H1 (cell line): ENCODE data around the gene LUC7L3. TPM values are rescaled to one million over a fixed set of nuclear protein-coding genes. Genes with fewer than 3 reads are reported as not detected.

Experiments used
- CTCF ChIA-PET: fragments of 300-600 bp; sonication (Branson Sonifier 250); formaldehyde crosslinking; loops from one replicate; lab custom pipeline; 2021; ENCODE audit not compliant: partially characterized antibody; lab: Charles Lee
- POLR2A ChIA-PET: fragments of 300-600 bp; sonication (Branson Sonifier 250); formaldehyde crosslinking; loops from one replicate; lab custom pipeline; 2021; ENCODE audit warnings: inconsistent platforms; ENCODE audit not compliant: partially characterized antibody; lab: Charles Lee
- DNase-seq, 2 experiments: peaks; one replicate each; pipeline versions ENCODE4 v3.0.0 to v3.0.0-alpha.2; 2010 to 2022; ENCODE audit warnings: low spot score in 2 of 2, low read depth in 1 of 2, mixed read lengths in 1 of 2
- FAIRE-seq: peaks from 2 replicates; lab custom pipeline; 2011; peaks lifted over from hg19 to GRCh38; lab: Jason Lieb, UNC
- H2AFZ ChIP-seq: 2 replicates; pipeline ENCODE4 v1.8.1; 2012; ENCODE audit warnings: low read length, inconsistent platforms
- H2AK5ac ChIP-seq: 2 replicates; pipeline ENCODE4 v1.6.1; 2013; ENCODE audit warnings: low read depth, low read length
- H2BK120ac ChIP-seq: replicated peaks from 2 replicates; pipeline ENCODE3; 2013; ENCODE audit warnings: low read depth, low read length, inconsistent platforms
- H2BK12ac ChIP-seq: 2 replicates; pipeline ENCODE4 v1.6.1; 2013; ENCODE audit warnings: low read depth, low read length
- H2BK15ac ChIP-seq: 2 replicates; pipeline ENCODE4 v1.6.1; 2013; ENCODE audit warnings: low read length
- H2BK20ac ChIP-seq: 2 replicates; pipeline ENCODE4 v1.6.1; 2013; ENCODE audit warnings: low read length
- H2BK5ac ChIP-seq: 2 replicates; pipeline ENCODE4 v1.6.1; 2013; ENCODE audit warnings: low read depth, low read length
- H3K14ac ChIP-seq: 2 replicates; pipeline ENCODE4 v1.6.1; 2013; ENCODE audit warnings: inconsistent platforms; ENCODE audit not compliant: insufficient read length
- H3K18ac ChIP-seq: 2 replicates; pipeline ENCODE4 v1.6.1; 2013; ENCODE audit warnings: low read length; ENCODE audit errors: extremely low read depth
- H3K23ac ChIP-seq: 2 replicates; pipeline ENCODE4 v1.6.1; 2013; ENCODE audit warnings: inconsistent platforms; ENCODE audit not compliant: insufficient read length
- H3K23me2 ChIP-seq: 2 replicates; pipeline ENCODE4 v1.6.1; 2013; ENCODE audit warnings: low read depth, low read length
- H3K27ac ChIP-seq: 2 replicates; pipeline ENCODE4 v1.6.1; 2011; ENCODE audit warnings: low read depth, low read length, inconsistent platforms
- H3K27me3 ChIP-seq, 4 experiments: replicated peaks in 1 of 4; 1 replicate in 1 of 4; 2 replicates in 3 of 4; pipeline versions ENCODE4 v1.6.1 to v1.8.1; 2011 to 2013; ENCODE audit warnings: low read length in 3 of 4, mild to moderate bottlenecking in 3 of 4, inconsistent platforms in 2 of 4, mixed read lengths in 2 of 4, moderate library complexity in 1 of 4; ENCODE audit not compliant: control insufficient read depth in 3 of 4, insufficient read depth in 3 of 4; ENCODE audit errors: extremely low read depth in 1 of 4
- H3K36me3 ChIP-seq, 4 experiments: 2 replicates each; pipeline versions ENCODE4 v1.6.1 to v1.8.1; 2011 to 2013; ENCODE audit warnings: mild to moderate bottlenecking in 4 of 4, low read length in 3 of 4, moderate library complexity in 2 of 4, control low read depth in 1 of 4, inconsistent platforms in 1 of 4; ENCODE audit not compliant: insufficient read depth in 4 of 4, control insufficient read depth in 2 of 4
- H3K4ac ChIP-seq: replicated peaks from 2 replicates; pipeline ENCODE3; 2013; ENCODE audit warnings: low read length, low read depth, mixed read lengths, inconsistent platforms; ENCODE audit not compliant: insufficient read length
- H3K4me1 ChIP-seq, 4 experiments: replicated peaks in 1 of 4; 1 replicate in 1 of 4; 2 replicates in 3 of 4; pipeline versions ENCODE4 v1.6.1 to v1.8.1; 2011 to 2013; ENCODE audit warnings: low read length in 3 of 4, inconsistent platforms in 2 of 4, mixed read lengths in 1 of 4; ENCODE audit not compliant: insufficient read depth in 4 of 4, control insufficient read depth in 3 of 4
- H3K4me2 ChIP-seq, 2 experiments: 2 replicates each; pipeline versions ENCODE4 v1.6.1 to v1.8.1; 2011 to 2013; ENCODE audit warnings: low read depth in 2 of 2, low read length in 2 of 2, control low read depth in 1 of 2, inconsistent platforms in 1 of 2, mild to moderate bottlenecking in 1 of 2; ENCODE audit not compliant: insufficient read depth in 1 of 2
- H3K4me3 ChIP-seq, 4 experiments: fragments of 200-600, 300-600 bp in 1 of 4; sonication (generic), shearing (Covaris generic), sonication (Bioruptor Twin) in 1 of 4; 2 replicates each; pipeline versions ENCODE4 v1.5.1 to v1.8.1; 2011 to 2016; ENCODE audit warnings: low read length in 4 of 4, low read depth in 3 of 4, control low read depth in 2 of 4, inconsistent platforms in 2 of 4, mild to moderate bottlenecking in 2 of 4, mixed read lengths in 1 of 4, moderate library complexity in 1 of 4; ENCODE audit not compliant: insufficient read depth in 2 of 4; ENCODE audit errors: extremely low read depth in 1 of 4
- H3K56ac ChIP-seq: replicated peaks from 2 replicates; pipeline ENCODE3; 2013; ENCODE audit warnings: low read depth, mild to moderate bottlenecking, mixed read lengths, low read length, inconsistent platforms; ENCODE audit not compliant: insufficient read length
- H3K79me1 ChIP-seq: 2 replicates; pipeline ENCODE4 v1.6.1; 2013; ENCODE audit warnings: low read depth, low read length, control low read depth
- H3K79me2 ChIP-seq, 2 experiments: 2 replicates each; pipeline versions ENCODE4 v1.6.1 to v1.8.1; 2012 to 2013; ENCODE audit warnings: low read length in 2 of 2, mild to moderate bottlenecking in 2 of 2, inconsistent platforms in 1 of 2; ENCODE audit not compliant: insufficient read depth in 2 of 2, control insufficient read depth in 1 of 2
- H3K9ac ChIP-seq, 4 experiments: replicated peaks in 1 of 4; 1 replicate in 1 of 4; 2 replicates in 3 of 4; pipeline versions ENCODE4 v1.6.1 to v1.8.1; 2011 to 2013; ENCODE audit warnings: low read depth in 3 of 4, low read length in 3 of 4, control low read depth in 2 of 4, mild to moderate bottlenecking in 2 of 4, moderate library complexity in 2 of 4, inconsistent platforms in 1 of 4; ENCODE audit errors: extremely low read depth in 1 of 4
- H3K9me3 ChIP-seq, 2 experiments: 2 replicates each; pipeline versions ENCODE4 v1.6.1 to v1.8.1; 2012 to 2013; ENCODE audit warnings: mild to moderate bottlenecking in 2 of 2, moderate library complexity in 2 of 2, control low read depth in 1 of 2, inconsistent platforms in 1 of 2, low read depth in 1 of 2, low read length in 1 of 2, mixed read lengths in 1 of 2; ENCODE audit not compliant: insufficient read depth in 2 of 2
- H4K20me1 ChIP-seq, 2 experiments: replicated peaks in 1 of 2; 2 replicates each; pipeline versions ENCODE3 to v1.8.1; 2011 to 2013; ENCODE audit warnings: inconsistent platforms in 2 of 2, low read length in 2 of 2, mild to moderate bottlenecking in 1 of 2; ENCODE audit not compliant: insufficient read depth in 2 of 2, control insufficient read depth in 1 of 2
- H4K5ac ChIP-seq: 2 replicates; pipeline ENCODE4 v1.6.1; 2013; ENCODE audit warnings: low read length, low read depth, mixed read lengths, inconsistent platforms; ENCODE audit not compliant: insufficient read length
- H4K8ac ChIP-seq: 2 replicates; pipeline ENCODE4 v1.8.0; 2013; ENCODE audit warnings: mild to moderate bottlenecking, moderate library complexity, low read length, inconsistent platforms; ENCODE audit not compliant: insufficient read depth; ENCODE audit errors: extremely low read depth
- H4K91ac ChIP-seq: replicated peaks from 2 replicates; pipeline ENCODE3; 2013; ENCODE audit warnings: low read length, mixed read lengths, inconsistent platforms; ENCODE audit not compliant: insufficient read length
- ATF2 ChIP-seq: IDR thresholded peaks from 2 replicates; pipeline ENCODE4 v1.6.1; 2012; ENCODE audit warnings: low read length, inconsistent platforms
- CBX8 ChIP-seq: fragments of 300-800, 300-1000 bp; sonication (generic); IDR thresholded peaks from 2 replicates; pipeline ENCODE4 v1.7.1; 2016; ENCODE audit warnings: low read depth, low read length, borderline replicate concordance
- GABPA ChIP-seq: IDR thresholded peaks from 2 replicates; pipeline ENCODE4 v1.6.1; 2011; ENCODE audit warnings: mild to moderate bottlenecking, low read length, moderate library complexity, borderline replicate concordance; ENCODE audit not compliant: insufficient read depth
- KDM1A ChIP-seq: fragments of 200-600, 300-600 bp; sonication (generic); IDR thresholded peaks from 2 replicates; pipeline ENCODE4 v1.7.1; 2016; ENCODE audit warnings: mild to moderate bottlenecking, low read length, borderline replicate concordance
- TBP ChIP-seq: IDR thresholded peaks from 2 replicates; pipeline ENCODE4 v1.6.1; 2011; ENCODE audit warnings: low read depth, low read length, improper control_type of control experiment
- WGBS, 2 experiments: shearing (Covaris generic) in 1 of 2; methylation state at CpG; one replicate each; pipeline versions ENCODE4 v1.1.6 to v1.1.7; 2013 to 2015; ENCODE audit warnings: low lambda C conversion rate in 2 of 2, mixed read lengths in 2 of 2, inconsistent platforms in 1 of 2, low coverage in 1 of 2, missing lambda C conversion rate in 1 of 2; ENCODE audit not compliant: insufficient replicate concordance in 2 of 2, insufficient coverage in 1 of 2, insufficient read length in 1 of 2; ENCODE audit errors: extremely low coverage in 1 of 2, missing lambda C conversion rate in 1 of 2; 5-methylcytosine and 5-hydroxymethylcytosine counted together
- polyA plus RNA-seq, 7 experiments: library from polyadenylated mRNA; depleted of rRNA in 3 of 7; stranded (reverse) in 5 of 7; unstranded in 2 of 7; fragments of >200 nt in 5 of 7; fragments of 200-250 nt in 2 of 7; gene quantifications; 1 replicate in 5 of 7; 2 replicates in 1 of 7; 4 replicates in 1 of 7; pipeline versions ENCODE4 v1.2.1 to v1.2.3, GENCODE V29; 2011 to 2013; ENCODE audit warnings: missing spikeins in 2 of 7, mixed read lengths in 2 of 7
- total RNA-seq: library from RNA; stranded (reverse); fragmentation: NEBNext Ultra II Directional; extraction: Animal tissue kit (Norgen Biotek cat#: 25700); gene quantifications from 2 replicates; pipeline ENCODE4 v1.2.1, GENCODE V29; 2021
- TF ChIP-seq, protein P1 (sequence below): IDR thresholded peaks from 2 replicates; pipeline ENCODE4 v1.6.1; 2012; ENCODE audit warnings: inconsistent platforms

Gene LUC7L3
- total and polyA plus RNA-seq, 2 of the 8 experiments (the other 6 are each of a cell fraction or from before 2014, with no cell fraction given), result 102 to 126 TPM

DNA sequence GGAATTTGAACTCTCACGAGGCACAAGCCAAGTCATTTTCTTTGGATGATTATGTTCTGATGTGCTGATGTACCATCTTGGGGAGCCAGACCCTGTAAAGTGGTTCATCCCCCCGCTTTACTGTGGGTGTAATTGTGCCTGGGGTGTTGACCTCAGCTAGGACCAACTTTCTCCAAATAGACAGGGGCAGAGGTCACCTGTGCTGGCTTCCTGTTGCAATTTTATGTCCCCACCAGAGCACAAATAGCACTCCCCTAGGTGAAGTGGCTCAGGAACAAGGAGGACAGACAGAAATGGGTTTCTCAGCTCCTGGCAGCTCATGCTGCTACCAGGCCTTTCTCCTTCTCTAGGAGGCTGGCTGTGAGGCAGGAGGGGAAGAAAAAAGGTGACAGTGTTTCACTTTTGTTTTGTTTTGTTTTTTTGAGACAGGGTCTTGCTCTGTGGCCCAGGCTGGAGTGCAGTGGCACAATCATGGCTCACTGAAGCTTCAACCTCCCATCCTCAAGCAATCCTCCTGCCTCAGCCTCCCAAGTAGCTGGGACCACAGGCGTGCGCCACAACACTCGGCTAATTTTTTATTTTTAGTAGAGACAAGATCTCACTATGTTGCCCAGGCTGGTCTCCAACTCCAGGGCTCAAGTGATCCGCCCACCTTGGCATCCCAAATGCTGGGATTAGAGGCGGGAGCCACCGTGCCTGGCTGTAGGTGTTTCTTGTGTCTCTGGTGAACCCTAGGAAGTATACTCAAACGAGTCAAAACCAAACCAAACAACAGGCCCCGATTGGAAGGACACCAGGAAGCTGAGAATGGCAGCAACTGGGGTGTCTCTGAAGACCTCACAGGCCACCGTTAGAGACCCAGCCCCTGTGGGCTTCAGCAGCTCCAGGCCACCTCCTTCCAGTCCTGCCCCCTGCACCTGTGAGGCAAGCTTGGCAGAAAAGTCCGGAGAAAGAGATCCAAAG lies 83.5 kb downstream of the LUC7L3 start:
- no peaks in the 10 kb centered on the region for H3K27me3 ChIP-seq
- no peak overlapping the region for H4K5ac ChIP-seq
- no peak overlapping the region for H2BK15ac ChIP-seq
- no peak overlapping the region; a peak in 1 of 7 replicates for H3K9ac ChIP-seq
- H3K56ac ChIP-seq, result no peak overlapping the region
- H3K4me2 ChIP-seq, result no peak overlapping the region
- no peak overlapping the region for H4K91ac ChIP-seq
- no peak overlapping the region for H3K14ac ChIP-seq
- no peaks in the 10 kb centered on the region for H3K79me1 ChIP-seq
- no peaks in the 10 kb centered on the region for H3K9me3 ChIP-seq
- no peak for FAIRE-seq
- DNase-seq, result no peak
- H3K23ac ChIP-seq, result no peak overlapping the region
- H2AK5ac ChIP-seq, result no peak overlapping the region
- H2BK12ac ChIP-seq, result no peak overlapping the region
- 90% methylated on average over 12 of the region's 12 CpGs; no CpG with 5 or more reads in 1 of the 2 experiments for WGBS, 2 experiments
- no peak overlapping the region; the same call in 1 of the 2 replicates for H2AFZ ChIP-seq
- H3K18ac ChIP-seq, result no peak overlapping the region
- H3K4ac ChIP-seq, result no peak overlapping the region
- no peak overlapping the region for H2BK20ac ChIP-seq
- no peaks in the 10 kb centered on the region for H3K23me2 ChIP-seq
- no peaks in the 10 kb centered on the region for H3K79me2 ChIP-seq
- POLR2A ChIA-PET, result interaction anchor here (1.0 to 1.3 kb wide), 2 partner anchors 10 to 12 kb away, joined by 3 to 4 read pairs; no protein-coding TSS in a partner anchor
- CTCF ChIA-PET, result interaction anchor here (0.7 to 11.5 kb wide), 13 partner anchors 12 to 147 kb away, joined by 3 to 130 read pairs (median 4); no protein-coding TSS in a partner anchor
- no peak overlapping the region for H2BK120ac ChIP-seq
- no peaks in the 10 kb centered on the region for H3K36me3 ChIP-seq
- no peak overlapping the region for H3K27ac ChIP-seq
- no peaks in the 10 kb centered on the region for H4K20me1 ChIP-seq
- H3K4me1 ChIP-seq, result peaks cover 0 to 5% (median 1%) of the 10 kb centered on the region in 4 experiments; a peak in 4 of 7 replicates
- H3K4me3 ChIP-seq, result no peak overlapping the region
- no peak overlapping the region; the same call in 1 of the 2 replicates for H4K8ac ChIP-seq
- 0 out of 2 replicates have a peak overlapping the region, but pooled peaks have one; percentile 8 for H2BK5ac ChIP-seq
- TF ChIP-seq TBP, result no peak
- TF ChIP-seq GABPA, result no peak
- TF ChIP-seq, protein P1, sequence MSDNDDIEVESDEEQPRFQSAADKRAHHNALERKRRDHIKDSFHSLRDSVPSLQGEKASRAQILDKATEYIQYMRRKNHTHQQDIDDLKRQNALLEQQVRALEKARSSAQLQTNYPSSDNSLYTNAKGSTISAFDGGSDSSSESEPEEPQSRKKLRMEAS, result no peak
- no peak for TF ChIP-seq ATF2
- no peak for TF ChIP-seq KDM1A
- no peak for TF ChIP-seq CBX8
